RWPE2 (cell line): Measurements from ENCODE around the gene CYP3A5.

Source experiments
- ATAC-seq: fragments of 200-7000 bp; cut with Tn5 transposase; 3 replicates; pipeline ENCODE4 v1.9.1; 2021; ENCODE audit warnings: low read depth
- DNase-seq: peaks from one replicate; pipeline ENCODE4 v3.0.0-alpha.2; 2020; ENCODE audit warnings: low spot score
- H3K27ac ChIP-seq: fragments of 450-650 bp; 2 replicates; pipeline ENCODE4 v1.5.1; 2017; ENCODE audit warnings: mild to moderate bottlenecking; ENCODE audit not compliant: poor library complexity, severe bottlenecking
- H3K27me3 ChIP-seq: fragments of 250-450 bp; sonication (Bioruptor Pico); 2 replicates; pipeline ENCODE4 v1.5.1; 2021; ENCODE audit warnings: mild to moderate bottlenecking, moderate library complexity; ENCODE audit not compliant: insufficient read depth, poor library complexity, severe bottlenecking
- H3K36me3 ChIP-seq: fragments of 250-450 bp; sonication (Bioruptor Pico); 2 replicates; pipeline ENCODE4 v1.5.1; 2020; ENCODE audit warnings: low read depth, mild to moderate bottlenecking, moderate library complexity
- H3K4me1 ChIP-seq: fragments of 250-450 bp; sonication (Bioruptor Pico); 2 replicates; pipeline ENCODE4 v1.5.1; 2021; ENCODE audit warnings: mild to moderate bottlenecking, moderate library complexity; ENCODE audit not compliant: insufficient read depth, poor library complexity, severe bottlenecking
- H3K4me3 ChIP-seq: fragments of 250-450 bp; sonication (Bioruptor Pico); 2 replicates; pipeline ENCODE4 v1.5.1; 2021; ENCODE audit warnings: mild to moderate bottlenecking, moderate library complexity; ENCODE audit not compliant: severe bottlenecking
- H3K9me3 ChIP-seq: fragments of 250-450 bp; sonication (Bioruptor Pico); 2 replicates; pipeline ENCODE4 v1.5.1; 2021; ENCODE audit warnings: mild to moderate bottlenecking, moderate library complexity; ENCODE audit not compliant: severe bottlenecking
- TF ChIP-seq, protein P1 (sequence below): fragments of 450-650 bp; IDR thresholded peaks from one replicate; pipeline ENCODE4 v1.5.1; 2017; ENCODE audit warnings: mild to moderate bottlenecking, moderate library complexity; ENCODE audit not compliant: poor library complexity, severe bottlenecking

Gene CYP3A5

DNA sequence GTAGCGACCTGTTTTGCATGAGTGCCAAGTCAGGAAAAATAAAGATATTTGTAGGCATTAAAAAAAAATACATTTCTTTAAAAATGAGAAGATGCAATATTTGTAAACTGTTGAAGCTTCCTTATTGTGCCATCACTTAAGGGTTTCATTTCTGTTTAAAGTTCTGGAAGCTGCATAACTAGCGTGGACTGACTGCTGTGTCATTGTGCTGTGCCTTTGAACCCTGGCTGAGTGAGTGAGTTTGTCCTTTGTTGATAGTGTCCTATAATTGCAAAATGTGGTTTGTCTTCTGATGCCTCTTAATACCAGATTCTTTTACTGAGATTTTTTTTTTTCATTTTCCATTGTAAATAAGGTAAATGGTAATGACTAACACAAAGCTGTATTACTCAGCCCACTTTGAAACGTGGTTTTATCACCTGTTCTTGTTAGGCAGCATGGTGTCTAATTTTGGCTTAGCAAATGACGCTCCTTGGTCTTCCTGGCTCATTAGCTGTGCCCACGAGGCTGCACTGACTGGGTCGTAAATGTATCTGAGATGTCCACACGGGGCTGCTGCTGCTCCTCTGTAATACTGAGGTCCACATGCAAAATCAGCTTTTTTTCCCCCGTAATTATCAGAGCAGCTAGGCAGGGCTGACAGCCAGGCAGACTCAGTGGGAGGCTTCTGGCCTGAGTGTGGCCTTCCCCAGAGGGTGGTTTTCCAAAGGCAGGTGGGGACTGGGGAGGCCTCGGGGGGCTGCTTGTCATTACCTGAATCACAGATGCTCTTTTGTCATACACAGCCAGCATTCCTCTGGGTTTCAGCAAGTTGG, 48.3 kb downstream of the CYP3A5 start:
- peak; percentile 78 for ATAC-seq
- Histone ChIP-seq H3K27me3 (no peaks in the 10 kb centered on the region), H3K4me1 (peaks cover 12% of the 10 kb centered on the region), H3K9me3 (no peaks in the 10 kb centered on the region), H3K36me3 (peaks cover 46% of the 10 kb centered on the region), H3K4me3 (no peak overlapping the region), H3K27ac (no peak overlapping the region)
- TF ChIP-seq, protein P1, sequence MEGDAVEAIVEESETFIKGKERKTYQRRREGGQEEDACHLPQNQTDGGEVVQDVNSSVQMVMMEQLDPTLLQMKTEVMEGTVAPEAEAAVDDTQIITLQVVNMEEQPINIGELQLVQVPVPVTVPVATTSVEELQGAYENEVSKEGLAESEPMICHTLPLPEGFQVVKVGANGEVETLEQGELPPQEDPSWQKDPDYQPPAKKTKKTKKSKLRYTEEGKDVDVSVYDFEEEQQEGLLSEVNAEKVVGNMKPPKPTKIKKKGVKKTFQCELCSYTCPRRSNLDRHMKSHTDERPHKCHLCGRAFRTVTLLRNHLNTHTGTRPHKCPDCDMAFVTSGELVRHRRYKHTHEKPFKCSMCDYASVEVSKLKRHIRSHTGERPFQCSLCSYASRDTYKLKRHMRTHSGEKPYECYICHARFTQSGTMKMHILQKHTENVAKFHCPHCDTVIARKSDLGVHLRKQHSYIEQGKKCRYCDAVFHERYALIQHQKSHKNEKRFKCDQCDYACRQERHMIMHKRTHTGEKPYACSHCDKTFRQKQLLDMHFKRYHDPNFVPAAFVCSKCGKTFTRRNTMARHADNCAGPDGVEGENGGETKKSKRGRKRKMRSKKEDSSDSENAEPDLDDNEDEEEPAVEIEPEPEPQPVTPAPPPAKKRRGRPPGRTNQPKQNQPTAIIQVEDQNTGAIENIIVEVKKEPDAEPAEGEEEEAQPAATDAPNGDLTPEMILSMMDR, result peak; percentile 59
- no peak for DNase-seq

DNA sequence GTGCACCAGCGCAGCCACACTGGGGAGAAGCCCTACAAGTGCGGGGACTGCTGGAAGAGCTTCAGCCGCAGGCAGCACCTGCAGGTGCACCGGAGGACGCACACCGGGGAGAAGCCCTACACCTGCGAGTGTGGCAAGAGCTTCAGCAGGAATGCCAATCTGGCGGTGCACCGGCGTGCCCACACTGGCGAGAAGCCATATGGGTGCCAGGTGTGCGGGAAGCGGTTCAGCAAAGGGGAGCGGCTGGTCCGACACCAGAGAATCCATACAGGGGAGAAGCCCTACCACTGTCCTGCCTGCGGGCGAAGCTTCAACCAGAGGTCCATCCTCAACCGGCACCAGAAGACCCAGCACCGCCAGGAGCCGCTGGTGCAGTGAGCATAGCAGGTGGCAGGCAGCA, 50.2 kb downstream of the CYP3A5 start:
- no peaks in the 10 kb centered on the region for H3K9me3 ChIP-seq
- peaks cover 3% of the 10 kb centered on the region for H3K4me1 ChIP-seq
- H3K27me3 ChIP-seq, result no peaks in the 10 kb centered on the region
- H3K27ac ChIP-seq, result no peak overlapping the region
- no peak overlapping the region for H3K4me3 ChIP-seq
- TF ChIP-seq, protein P1, result no peak
- ATAC-seq, result no peak
- H3K36me3 ChIP-seq, result peaks cover 65% of the 10 kb centered on the region
- no peak for DNase-seq

DNA sequence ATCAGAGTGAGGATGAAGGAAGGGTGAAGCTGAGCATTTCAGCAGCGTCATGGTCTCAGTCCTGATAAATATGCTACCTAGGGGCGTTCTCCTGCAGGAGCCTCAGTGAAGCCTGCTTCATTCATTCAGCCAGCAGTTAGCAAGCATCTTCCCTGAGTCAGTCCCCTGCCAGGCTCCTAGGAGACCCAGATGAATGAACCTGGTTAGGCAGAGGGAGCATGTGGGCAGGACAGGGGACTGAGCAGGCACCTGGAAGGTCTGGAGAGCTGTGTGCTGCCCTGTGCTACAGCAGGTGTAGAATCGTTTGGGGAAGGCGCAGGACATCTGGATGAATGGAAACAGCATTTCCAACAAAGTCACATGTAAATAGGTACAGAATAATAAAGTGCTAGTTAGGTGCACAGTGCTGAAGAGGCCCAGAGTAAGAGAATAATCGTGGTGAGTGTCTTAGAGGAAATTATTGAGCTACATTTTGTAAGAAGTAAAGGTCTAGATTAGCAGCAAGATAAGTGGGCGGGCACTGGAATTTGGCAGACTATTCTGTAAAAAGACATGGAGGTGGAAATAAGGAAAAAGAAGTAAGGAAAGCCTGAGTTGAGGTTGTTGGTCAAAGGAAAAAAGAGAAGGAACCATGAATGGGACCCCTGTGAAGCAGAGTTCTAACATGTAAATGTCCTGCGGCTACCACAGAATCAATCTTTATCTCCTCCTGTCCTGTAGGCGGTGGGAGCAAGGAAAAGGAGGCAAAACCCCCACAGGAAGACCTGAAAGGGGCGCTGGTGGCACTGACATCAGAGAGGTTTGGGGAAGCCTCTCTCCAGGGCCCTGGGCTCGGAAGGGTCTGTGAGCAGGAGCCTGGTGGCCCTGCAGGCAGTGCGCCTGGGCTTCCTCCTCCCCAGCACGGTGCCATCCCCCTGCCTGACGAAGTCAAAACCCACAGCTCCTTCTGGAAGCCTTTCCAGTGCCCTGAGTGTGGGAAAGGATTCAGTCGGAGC, 51.0 kb downstream of the CYP3A5 start:
- Histone ChIP-seq H3K27ac (no peak overlapping the region), H3K27me3 (no peaks in the 10 kb centered on the region), H3K4me3 (no peak overlapping the region), H3K9me3 (no peaks in the 10 kb centered on the region), H3K4me1 (no peaks in the 10 kb centered on the region), H3K36me3 (peaks cover 74% of the 10 kb centered on the region)
- no peak for ATAC-seq
- DNase-seq, result no peak
- TF ChIP-seq, protein P1, result no peak

GRCh38 chr7:99627513-99627912, 52.3 kb downstream of the CYP3A5 start:
- Histone ChIP-seq H3K36me3 (peaks cover 84% of the 10 kb centered on the region), H3K9me3 (no peaks in the 10 kb centered on the region), H3K27me3 (no peaks in the 10 kb centered on the region), H3K4me1 (peaks cover 12% of the 10 kb centered on the region), H3K27ac (no peak overlapping the region), H3K4me3 (no peak overlapping the region)
- DNase-seq (no peak), ATAC-seq (no peak)
- TF ChIP-seq, protein P1, result no peak
